Measurements from ENCODE around the gene HNRNPA0. TPM values are rescaled to one million over a fixed set of nuclear protein-coding genes. Genes with fewer than 3 reads are reported as not detected.

HNRNPA0 gene
- total and polyA plus RNA-seq, 9 of the 15 experiments (the other 6 are each of a cell fraction or from before 2014, with no cell fraction given), result 5.0 to 33.3 (median 10.7) TPM

- Histone ChIP-seq H4K20me1 (replicated peaks; ENCODE audit: control insufficient read depth, insufficient read depth, low read length) (no peaks in the 10 kb centered on the region), H2AFZ (ENCODE audit: low read depth, low read length) (no peak overlapping the region), H3K27me3 (ENCODE audit: control insufficient read depth in 2 of 2, insufficient read depth in 2 of 2, low read length in 2 of 2) (peaks cover 12 to 22% of the 10 kb centered on the region in 2 experiments; a peak in 4 of 5 replicates), H3K4me2 (ENCODE audit: insufficient read depth, low read length) (no peak overlapping the region), H3K36me3 (ENCODE audit: control insufficient read depth, insufficient read depth, low read length) (no peaks in the 10 kb centered on the region), H3K4me3 (no peak overlapping the region), H3K9ac (ENCODE audit: insufficient read depth in 1 of 2, low read depth in 2 of 2, low read length in 2 of 2) (no peak overlapping the region), H3K79me2 (ENCODE audit: control insufficient read depth, insufficient read depth, low read length) (no peaks in the 10 kb centered on the region), H3K4me1 (replicated peaks in 1 of 2; ENCODE audit: control insufficient read depth in 2 of 2, insufficient read depth in 2 of 2, low read length in 2 of 2) (no peaks in the 10 kb centered on the region; a peak in 1 of 5 replicates), H3K9me3 (replicated peaks; ENCODE audit: control insufficient read depth, insufficient read depth, low read depth, low read length) (no peaks in the 10 kb centered on the region), H3K27ac (ENCODE audit: extremely low read depth, low read depth, low read length) (no peak overlapping the region), H3K9me1 (ENCODE audit: control insufficient read depth, insufficient read depth, low read length) (no peaks in the 10 kb centered on the region)
- TF ChIP-seq FOXM1 (IDR thresholded peaks at IDR 0.05; ENCODE audit: low read depth) (no peak), FOXM1 (CRISPR knock-in tag; IDR thresholded peaks at IDR 0.05; ENCODE audit: low read depth) (no peak), GABPB2 (CRISPR knock-in tag; conservative IDR thresholded peaks at IDR 0.05) (no peak)
- no peak for DNase-seq (ENCODE audit: extremely low read depth in 1 of 4, low spot score in 3 of 4)
- no TSS peak for BruUV-seq (replicated peaks)
- in situ Hi-C loops (cut with MboI), result no loop called here
- no peak for ATAC-seq
- ChIA-PET CTCF (ENCODE audit: low intra/inter-chr PET ratio) (interaction anchor here (0.9 kb wide), 1 partner anchor 10 kb away, joined by 3 read pairs; no protein-coding TSS in a partner anchor), POLR2A (interaction anchor here (0.5 to 0.6 kb wide), 3 partner anchors 92 to 1201 kb away, joined by 3 read pairs; no protein-coding TSS in a partner anchor)
- WGBS (ENCODE audit: insufficient coverage, low coverage, missing lambda C conversion rate), result 34% methylated on average over 13 of the region's 14 CpGs
- no peak for FAIRE-seq
- intact Hi-C loops (cut with micrococcal nuclease), result no loop called here
Measured at GRCh38 chr5:137734962-137735554, 19.1 kb downstream of the HNRNPA0 start.

- Histone ChIP-seq H4K20me1 (replicated peaks; ENCODE audit: control insufficient read depth, insufficient read depth, low read length) (no peaks in the 10 kb centered on the region), H2AFZ (ENCODE audit: low read depth, low read length) (no peak overlapping the region), H3K4me3 (no peak overlapping the region), H3K36me3 (ENCODE audit: control insufficient read depth, insufficient read depth, low read length) (no peaks in the 10 kb centered on the region), H3K79me2 (ENCODE audit: control insufficient read depth, insufficient read depth, low read length) (no peaks in the 10 kb centered on the region), H3K27ac (ENCODE audit: extremely low read depth, low read depth, low read length) (no peak overlapping the region), H3K9ac (ENCODE audit: insufficient read depth in 1 of 2, low read depth in 2 of 2, low read length in 2 of 2) (no peak overlapping the region), H3K9me3 (replicated peaks; ENCODE audit: control insufficient read depth, insufficient read depth, low read depth, low read length) (no peaks in the 10 kb centered on the region), H3K9me1 (ENCODE audit: control insufficient read depth, insufficient read depth, low read length) (no peaks in the 10 kb centered on the region), H3K27me3 (ENCODE audit: control insufficient read depth in 2 of 2, insufficient read depth in 2 of 2, low read length in 2 of 2) (peaks cover 12 to 22% of the 10 kb centered on the region in 2 experiments; a peak in 4 of 5 replicates), H3K4me1 (replicated peaks in 1 of 2; ENCODE audit: control insufficient read depth in 2 of 2, insufficient read depth in 2 of 2, low read length in 2 of 2) (no peaks in the 10 kb centered on the region; a peak in 1 of 5 replicates), H3K4me2 (ENCODE audit: insufficient read depth, low read length) (no peak overlapping the region)
- in situ Hi-C loops (cut with MboI), result no loop called here
- BruUV-seq (replicated peaks), result no TSS peak
- DNase-seq (ENCODE audit: extremely low read depth in 1 of 4, low spot score in 3 of 4) (no peak), ATAC-seq (no peak), FAIRE-seq (no peak)
- CTCF ChIA-PET (ENCODE audit: low intra/inter-chr PET ratio), result no interaction called here
- POLR2A ChIA-PET, result no interaction called here
- 8% methylated on average over 2 of the region's 2 CpGs for WGBS (ENCODE audit: insufficient coverage, low coverage, missing lambda C conversion rate)
- intact Hi-C loops (cut with micrococcal nuclease), result no loop called here
- TF ChIP-seq MTA2 (IDR thresholded peaks at IDR 0.05; ENCODE audit: low read depth) (no peak), BCOR (IDR thresholded peaks at IDR 0.05) (no peak), GTF2E2 (tag; IDR thresholded peaks at IDR 0.05) (no peak), CSDE1 (IDR thresholded peaks at IDR 0.05) (no peak), MYBL2 (IDR thresholded peaks at IDR 0.05; ENCODE audit: low read depth) (no peak), MYBL2 (CRISPR knock-in tag; IDR thresholded peaks at IDR 0.05; ENCODE audit: borderline replicate concordance) (no peak), NFE2L1 (tag; IDR thresholded peaks at IDR 0.05; ENCODE audit: borderline replicate concordance, low read depth) (no peak), NR2C1 (IDR thresholded peaks at IDR 0.05) (no peak), NR2C1 (tag; IDR thresholded peaks at IDR 0.05) (no peak), ZNF184 (CRISPR knock-in tag; IDR thresholded peaks at IDR 0.05) (no peak), HNRNPL (IDR thresholded peaks at IDR 0.05; ENCODE audit: low read depth, low read length) (no peak), SMARCC2 (IDR thresholded peaks at IDR 0.05; ENCODE audit: low read depth) (no peak), BHLHE40 (IDR thresholded peaks at IDR 0.05; ENCODE audit: low read length) (no peak), ATF7 (IDR thresholded peaks at IDR 0.05) (no peak), ZFP91 (CRISPR knock-in tag; IDR thresholded peaks at IDR 0.05) (no peak)
Measured at GRCh38 chr5:137734331-137734730, 19.8 kb downstream of the HNRNPA0 start.

Data from K562 (cell line).